ENCODE data around the gene ME1.

GRCh38 chr6:83226517-83226916 lies 204.3 kb downstream of the ME1 start:
- TF ChIP-seq EP300 (IDR thresholded peaks at IDR 0.05) (no peak), POLR2A (IDR thresholded peaks at IDR 0.05) (no peak), CTCF (IDR thresholded peaks at IDR 0.05) (no peak)
